NCI-H748 (cell line): ENCODE measurements around the gene GTF2IRD1.

Source experiments
- DNase-seq: peaks from one replicate; lab custom pipeline; 2025; ENCODE audit not compliant: unreplicated experiment; lab: John Stamatoyannopoulos, UW

The GTF2IRD1 gene

DNA sequence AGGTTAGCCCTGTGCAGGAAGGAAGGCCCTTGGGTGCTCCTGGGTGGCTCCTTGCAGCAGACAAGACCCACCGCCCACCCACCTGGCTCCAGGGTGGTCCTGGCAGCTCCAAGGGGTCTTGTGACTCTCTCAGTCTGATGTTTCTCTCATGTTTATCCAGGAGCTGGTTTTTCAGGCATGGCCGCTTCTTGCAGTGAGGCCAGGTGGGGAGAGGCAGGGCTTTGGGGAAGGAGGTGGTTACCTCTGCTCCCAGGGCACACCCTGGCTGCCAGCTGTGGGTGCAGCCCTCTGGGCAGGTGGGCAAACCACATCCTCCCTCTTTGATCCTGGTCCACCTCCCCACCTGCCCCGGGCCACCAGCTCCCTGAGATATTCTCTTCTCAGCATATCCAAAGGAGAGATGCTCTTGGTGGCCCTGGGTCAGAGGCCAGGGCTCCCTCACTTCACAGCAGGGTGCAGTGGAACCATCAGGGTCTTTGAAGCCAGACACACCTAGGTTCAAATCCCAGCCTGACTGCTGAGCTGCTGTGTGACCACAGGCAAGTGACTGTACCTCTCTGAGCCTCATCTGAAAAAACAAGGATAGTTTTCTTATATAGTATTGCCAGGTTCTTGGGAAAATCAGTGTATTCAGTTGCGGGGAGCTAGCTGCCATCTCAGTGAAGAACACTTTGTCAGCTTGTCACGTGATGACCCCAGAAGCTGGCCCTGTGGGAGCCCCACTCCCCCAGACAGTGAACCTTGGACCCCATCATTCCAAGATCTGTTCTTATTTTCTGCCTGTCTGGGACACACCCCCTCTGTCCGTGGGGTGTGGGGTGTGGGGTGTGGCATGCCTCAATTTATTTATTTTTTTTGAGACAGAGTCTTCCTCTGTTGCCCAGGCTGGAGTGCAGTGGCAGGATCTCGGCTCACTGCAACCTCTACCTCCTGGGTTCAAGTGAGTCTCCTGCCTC lies 11.5 kb downstream of the GTF2IRD1 start:
- DNase-seq, result peak; percentile 43

DNA sequence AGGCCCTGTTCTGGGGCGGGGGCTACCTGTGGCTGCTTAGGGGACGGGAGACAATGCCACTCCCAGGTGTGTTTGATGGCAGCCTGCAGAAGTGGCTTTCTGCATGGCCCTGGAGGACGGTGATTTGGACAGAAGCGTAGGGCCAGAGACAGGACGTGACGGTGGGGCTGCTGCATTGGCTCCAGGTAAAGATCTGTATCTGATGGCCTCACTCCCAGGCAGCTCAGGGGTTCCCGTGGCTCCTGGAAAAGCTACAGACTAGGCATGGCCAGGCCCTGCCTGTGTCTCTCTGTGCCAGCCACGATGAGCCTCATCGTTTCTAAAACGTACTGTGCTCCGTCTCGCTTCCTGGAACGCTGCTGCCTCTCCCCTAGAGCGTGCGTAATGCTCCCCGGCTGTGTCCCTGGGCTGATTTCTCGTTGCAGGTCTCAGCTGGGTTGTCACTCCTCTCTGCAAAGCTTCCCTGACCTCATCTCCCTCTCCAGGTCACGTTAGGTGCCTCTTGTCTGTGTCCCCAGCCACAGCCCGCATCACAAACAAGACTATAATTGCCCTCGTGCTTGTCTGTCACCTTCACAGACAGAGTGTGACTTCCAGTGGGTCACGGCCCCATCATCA lies 12.6 kb downstream of the GTF2IRD1 start:
- no peak for DNase-seq

DNA sequence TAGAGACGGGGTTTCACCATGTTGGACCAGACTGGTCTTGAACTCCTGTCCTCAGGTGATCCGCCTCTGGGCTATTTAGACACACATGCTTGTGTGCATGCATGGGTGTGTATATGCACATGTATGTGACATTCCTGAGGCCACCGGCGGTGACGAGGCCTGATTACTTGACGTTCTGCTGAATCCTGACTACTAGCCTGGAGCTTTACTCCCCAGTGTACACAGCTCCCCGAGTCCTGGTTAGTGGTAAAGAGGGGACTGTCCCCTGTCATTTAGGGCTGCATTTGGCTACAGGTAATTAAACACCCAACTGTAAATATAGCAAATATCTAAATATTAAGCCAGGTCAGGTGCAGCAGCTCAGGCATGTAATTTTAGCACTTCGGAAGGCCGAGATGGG lies 14.2 kb downstream of the GTF2IRD1 start:
- DNase-seq, result no peak

DNA sequence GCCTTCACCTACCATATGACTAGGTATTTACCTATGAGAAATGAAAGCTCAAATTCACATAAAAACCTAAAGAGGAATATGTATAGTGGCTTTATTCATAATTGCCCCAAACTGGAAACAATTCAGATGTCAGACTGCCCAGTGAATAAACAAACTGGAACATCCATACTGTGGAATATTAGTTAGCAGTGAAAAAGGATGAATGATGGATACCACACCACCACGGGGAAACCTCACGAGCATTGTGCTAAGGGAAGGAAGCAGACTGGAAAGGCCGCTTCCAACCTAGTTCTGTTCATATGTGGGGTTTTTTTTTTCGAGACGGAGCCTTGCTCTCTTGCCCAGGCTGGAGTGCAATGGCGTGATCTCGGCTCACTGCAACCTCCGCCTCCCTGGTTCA lies 16.8 kb downstream of the GTF2IRD1 start:
- no peak for DNase-seq

DNA sequence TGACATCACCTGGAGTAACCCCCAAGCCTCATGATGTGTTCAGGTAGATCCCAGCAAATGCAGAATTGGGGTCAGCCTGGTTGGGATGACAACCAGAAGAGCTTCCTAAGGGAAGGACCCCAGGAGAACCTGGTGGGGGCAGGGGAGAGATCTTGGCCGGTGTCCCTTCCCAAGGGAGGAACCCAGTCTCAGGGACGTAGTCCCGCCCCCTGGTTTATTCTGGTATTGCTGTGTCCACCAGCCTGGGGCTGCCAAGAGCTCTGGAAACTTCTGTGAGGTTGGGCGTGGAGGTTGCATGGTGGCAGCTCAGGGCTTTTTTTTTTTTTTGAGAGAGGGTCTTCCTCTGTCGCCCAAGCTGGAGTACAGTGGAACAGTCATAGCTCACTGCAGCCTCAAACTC lies 19.4 kb downstream of the GTF2IRD1 start:
- no peak for DNase-seq

DNA sequence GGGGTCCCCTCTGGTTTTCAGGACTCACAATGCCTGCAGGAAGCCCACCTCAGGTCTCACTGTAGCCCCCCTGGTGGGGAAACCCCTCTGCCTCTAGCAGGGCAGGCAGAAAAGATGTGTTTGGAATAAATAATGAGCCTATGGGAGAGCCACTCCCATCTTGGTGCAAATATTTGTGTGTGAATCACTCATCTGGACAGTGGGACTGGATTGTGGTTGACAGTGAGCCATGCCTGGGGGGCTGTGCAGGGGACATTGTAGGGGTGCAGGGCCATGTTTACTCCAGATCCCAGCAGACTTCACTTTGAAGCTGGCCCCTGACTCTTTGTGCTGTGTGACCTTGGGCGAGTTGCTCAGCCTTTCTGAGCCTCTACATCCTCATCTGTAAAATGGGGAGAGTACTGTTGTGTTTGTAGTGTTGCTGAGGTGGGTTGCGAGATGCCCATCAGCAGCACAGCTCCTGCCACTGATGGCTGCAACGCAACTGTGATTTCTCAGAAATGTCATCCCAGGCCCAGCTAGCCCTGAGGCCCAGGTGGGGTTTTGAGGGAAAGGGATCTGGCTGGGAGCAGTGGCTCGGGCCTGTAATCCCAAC lies 20.7 kb downstream of the GTF2IRD1 start:
- DNase-seq, result no peak

DNA sequence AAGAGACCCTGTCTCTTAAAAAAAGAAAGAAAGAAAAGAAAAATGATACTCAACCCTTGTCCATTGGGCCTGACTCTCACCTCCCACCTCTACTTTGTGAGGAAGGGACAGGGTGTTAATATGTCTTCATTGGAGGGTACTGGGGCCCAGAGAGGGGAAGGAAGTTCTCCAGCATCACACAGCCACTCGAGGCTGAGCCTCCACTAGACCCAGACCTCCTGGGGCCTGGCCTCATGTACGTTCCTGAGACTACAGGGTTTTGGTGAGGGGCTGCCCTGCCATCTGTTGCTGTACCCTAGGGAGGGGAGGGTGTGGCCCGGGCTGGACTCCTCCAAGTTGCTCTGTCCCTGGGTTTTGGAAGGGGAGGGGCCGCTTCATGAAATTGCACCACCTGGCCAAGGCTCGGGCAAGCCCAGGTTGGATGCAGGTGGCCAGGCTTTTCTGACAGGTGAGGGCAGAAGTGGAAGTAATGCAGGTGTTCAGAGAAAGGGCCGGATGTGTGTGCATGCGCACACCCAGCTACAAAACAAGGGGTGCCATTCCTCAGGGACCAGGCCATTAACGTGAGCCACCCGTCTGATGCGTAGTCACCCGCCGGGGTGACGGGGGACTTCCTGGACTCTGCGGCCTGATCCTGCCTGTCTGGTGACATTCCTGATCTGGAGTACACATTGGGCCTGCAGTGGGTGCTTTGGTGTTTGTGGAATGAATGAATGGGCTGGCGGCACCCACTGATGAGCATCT lies 21.7 kb downstream of the GTF2IRD1 start:
- DNase-seq, result peak; percentile 84

DNA sequence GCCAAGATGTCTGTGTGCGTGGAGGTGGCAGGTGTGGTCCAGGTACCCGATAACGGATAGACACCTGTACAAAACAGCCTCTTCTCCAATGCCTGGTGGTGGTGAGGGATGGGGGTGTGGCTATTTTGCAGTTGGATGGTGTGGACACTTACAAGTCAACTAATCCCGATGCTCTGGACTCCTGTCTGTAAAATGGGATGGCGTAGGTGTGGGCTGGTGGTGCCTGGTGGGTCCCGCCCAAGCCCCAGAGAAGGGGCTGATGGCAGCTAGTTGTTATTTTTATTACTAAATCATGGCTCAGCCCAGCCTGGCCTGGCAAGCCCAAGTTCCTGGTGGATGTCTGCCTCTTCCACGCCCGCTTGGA lies 22.3 kb downstream of the GTF2IRD1 start:
- peak; percentile 84 for DNase-seq

DNA sequence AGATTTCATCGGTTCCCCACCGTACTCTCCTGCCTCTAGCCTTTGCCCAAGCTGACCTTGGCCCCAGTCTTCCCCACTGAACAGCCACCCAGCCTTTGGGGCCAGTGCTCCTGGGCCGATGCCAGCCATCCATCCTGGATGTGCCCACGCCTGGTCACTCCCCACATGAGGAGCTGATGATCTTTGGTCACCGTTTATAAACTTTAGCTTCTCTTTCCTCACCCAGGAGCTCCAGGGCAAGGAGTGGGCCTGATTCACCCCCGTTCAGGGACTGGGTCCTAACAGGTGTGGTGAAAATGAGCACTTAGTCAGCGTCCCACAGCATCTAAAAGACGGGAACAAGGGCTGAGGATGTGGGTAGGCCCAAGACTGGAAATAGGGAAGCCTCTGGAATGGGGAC lies 22.9 kb downstream of the GTF2IRD1 start:
- DNase-seq, result no peak

DNA sequence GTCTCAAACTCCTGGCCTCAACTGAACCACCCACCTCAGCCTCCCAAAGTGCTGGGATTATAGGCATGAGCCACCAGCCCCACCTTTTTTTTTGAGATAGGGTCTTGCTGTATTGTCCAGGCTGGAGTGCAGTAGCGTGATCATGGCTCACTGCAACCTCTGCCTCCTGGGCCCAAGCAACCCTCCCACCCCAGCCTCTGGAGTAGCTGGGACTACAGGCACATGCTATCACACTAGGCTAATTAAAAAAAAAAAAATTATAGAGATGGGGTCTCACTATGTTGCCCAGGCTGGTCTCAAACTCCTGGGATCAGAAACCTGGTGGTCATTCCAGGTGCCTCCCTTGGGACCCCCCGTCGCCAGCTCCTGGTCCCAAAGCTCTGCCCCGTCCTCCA lies 25.0 kb downstream of the GTF2IRD1 start:
- DNase-seq, result no peak

DNA sequence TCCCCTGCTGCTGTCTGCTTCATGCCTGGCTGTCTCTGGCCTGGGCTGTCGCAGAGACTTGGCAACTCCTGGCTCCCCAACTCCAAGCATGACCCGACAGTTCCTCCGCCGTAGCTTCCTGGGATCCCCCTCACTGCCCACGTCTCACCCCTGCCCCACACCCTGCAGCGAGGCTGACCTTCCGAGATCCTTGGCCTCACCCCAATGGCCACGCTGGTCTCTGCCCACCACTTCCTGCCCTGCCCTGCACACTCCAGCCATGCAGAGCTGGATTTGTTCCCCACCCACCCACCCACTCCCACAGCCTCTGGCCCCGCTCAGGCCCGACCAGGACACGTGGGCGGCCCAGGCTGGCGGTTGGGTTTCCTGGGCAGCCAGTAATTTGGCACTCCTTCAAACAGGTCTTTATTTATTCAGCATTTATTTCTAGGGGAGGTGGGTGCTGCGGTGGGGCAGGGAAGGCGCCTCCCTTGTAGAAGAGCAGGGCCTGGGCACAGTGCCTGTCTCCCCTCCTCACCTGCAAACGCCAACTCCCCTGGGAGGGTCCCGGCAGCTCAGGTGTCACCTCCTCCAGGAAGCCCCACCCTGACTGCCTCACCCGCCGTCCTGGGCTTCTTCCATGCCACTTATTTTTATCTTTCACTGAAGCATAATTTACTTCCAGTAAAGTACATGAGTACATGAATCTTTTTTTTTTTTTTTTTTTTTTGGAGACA lies 25.5 kb downstream of the GTF2IRD1 start:
- peak; percentile 66 for DNase-seq

DNA sequence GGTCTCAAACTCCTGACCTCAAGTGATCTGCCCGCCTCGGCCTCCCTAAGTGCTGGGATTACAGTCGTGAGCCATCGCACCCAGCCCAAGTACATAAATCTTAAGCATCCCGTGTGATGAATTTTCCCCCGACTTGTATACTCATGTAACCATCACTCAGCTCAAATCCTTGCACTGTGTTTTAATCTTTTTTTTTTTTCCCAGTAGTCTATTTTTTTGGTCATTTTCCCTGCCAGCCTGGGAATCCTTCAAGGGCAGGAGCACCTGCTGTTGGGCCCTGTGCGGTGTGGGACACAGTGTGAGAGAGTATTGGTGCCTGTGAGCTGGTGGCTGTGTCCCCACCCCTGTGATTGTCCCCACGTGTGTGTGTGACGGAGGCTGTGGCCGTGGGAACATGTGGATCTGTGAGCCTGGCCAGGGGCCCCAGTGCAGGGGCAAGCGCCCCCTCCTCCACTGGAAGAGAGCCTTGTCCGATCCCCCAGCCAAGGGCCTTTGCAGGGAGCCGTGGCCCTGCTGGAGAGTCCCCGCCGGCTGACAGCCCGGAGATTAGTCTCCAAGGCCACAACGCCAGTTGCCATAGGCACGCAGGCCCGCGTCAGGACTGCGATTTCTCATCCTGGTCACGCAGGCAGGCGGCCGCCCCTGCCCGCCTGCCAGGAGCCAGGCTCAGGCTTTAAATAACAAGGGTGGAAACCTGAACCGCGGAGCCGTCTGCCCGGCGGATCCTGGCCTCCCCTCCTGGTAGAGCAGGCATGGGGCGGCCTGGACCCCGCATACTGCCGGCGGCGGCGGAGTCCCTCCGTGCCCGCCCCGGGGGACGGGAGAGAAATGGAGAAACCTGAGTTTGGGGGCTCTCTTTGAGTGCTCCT lies 26.5 kb downstream of the GTF2IRD1 start:
- no peak for DNase-seq

DNA sequence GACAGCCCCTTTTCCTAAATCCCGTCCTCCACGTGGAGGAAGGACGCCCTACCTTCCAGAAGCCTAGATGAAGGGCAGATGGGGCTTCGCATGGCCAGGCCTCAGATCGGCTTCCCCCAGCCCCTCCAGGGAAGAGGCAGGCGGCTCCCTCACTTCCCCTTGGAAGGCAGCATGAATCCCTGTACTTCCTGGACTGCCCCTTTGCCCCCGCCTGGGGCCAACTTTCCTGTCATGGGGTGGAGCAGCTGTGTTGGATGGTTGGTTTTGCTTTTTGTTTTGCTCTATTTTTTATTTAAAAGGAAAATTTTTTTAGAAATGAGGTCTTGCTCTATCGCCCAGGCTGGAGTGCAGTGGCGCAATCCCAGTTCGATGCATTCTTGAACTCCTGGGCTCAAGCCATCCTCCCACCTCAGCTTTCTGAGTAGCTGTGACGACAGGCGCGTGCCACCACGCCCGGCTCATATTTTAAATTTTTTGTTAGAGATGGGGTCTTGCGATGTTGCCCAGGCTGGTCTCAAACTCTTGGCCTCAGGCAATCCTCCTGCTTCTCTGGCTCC lies 27.2 kb downstream of the GTF2IRD1 start:
- no peak for DNase-seq

DNA sequence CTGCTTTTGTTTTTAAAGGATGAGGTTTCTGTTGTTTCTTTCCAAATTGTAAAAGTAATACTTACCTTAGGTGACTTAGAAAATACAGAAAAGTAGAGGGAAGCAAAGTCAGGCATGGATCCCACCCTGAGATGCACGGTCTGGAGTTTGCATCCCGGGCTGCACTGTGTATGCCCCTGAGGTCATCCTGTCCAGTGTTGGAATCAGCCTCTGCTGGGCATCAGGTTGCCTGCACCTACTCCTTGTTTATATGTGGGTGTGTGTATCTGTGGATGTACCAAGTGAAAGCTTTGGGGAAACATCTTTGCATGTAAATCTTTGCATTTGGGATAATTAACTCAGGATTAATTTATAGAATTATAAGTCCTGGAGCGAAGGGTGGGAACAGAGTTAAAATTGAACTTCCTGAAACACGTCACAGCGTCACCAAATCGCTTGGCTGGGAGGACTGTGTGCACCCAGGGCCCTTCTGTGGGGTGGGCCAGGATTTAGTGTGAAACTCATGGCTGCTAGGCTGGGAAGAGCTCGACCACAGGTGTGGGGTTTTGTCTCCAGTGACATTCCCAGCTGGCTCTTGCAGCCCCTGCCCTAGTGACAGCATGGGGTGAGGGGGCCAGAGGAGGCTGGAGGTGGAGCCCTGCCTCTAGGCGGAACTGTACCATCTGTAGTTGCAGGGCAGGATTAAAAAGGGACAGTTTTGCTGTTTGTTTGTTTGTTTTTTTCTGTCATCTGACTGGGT lies 27.9 kb downstream of the GTF2IRD1 start:
- no peak for DNase-seq

DNA sequence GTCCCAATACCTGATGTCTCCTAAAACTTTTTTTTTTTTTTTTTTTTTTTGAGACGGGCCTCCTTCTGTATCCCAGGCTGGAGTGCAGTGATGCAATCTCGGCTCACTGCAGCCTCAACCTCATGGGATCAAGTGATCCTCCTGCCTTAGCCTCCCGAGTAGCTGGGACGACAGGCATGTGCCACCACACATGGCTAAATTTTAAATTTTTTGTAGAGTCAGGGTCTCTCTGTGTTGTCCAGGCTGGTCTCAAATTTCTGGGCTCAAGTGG lies 28.4 kb downstream of the GTF2IRD1 start:
- DNase-seq, result no peak

DNA sequence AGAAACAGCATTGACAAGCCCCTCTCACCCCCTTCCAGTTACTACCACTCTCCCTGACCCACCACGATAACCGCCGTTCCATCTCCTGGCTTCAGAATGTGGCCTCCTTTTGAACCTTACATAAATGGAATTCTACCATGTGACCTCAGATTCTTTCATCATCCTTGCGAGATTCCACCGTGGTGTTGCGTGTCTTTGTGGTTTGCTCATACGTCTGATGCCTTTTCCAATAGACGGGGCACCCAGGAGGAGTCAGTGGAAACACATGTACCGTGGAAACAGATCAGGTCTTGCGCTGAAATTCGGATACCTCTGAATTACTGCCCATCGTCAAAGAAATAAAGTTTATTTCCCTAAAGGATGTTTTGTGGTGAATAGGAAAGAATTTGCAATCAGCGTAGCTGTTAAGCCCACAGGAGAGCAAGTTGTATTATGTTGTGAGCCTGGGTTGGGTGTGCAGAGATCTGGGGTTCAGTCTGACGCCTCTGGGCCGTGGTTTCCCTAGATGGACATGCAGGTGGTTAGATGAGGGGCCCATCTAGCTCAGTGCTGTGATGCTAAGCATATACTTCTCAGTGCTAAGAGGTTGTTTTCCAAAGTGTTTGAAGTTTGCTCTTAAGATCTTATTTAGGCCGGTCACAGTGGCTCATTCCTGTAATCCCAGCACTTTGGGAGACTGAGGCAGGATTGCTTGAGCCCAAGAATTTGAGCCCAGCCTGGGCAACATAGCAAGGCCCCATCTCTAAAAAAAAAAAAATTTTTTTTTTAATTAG lies 29.1 kb downstream of the GTF2IRD1 start:
- no peak for DNase-seq

DNA sequence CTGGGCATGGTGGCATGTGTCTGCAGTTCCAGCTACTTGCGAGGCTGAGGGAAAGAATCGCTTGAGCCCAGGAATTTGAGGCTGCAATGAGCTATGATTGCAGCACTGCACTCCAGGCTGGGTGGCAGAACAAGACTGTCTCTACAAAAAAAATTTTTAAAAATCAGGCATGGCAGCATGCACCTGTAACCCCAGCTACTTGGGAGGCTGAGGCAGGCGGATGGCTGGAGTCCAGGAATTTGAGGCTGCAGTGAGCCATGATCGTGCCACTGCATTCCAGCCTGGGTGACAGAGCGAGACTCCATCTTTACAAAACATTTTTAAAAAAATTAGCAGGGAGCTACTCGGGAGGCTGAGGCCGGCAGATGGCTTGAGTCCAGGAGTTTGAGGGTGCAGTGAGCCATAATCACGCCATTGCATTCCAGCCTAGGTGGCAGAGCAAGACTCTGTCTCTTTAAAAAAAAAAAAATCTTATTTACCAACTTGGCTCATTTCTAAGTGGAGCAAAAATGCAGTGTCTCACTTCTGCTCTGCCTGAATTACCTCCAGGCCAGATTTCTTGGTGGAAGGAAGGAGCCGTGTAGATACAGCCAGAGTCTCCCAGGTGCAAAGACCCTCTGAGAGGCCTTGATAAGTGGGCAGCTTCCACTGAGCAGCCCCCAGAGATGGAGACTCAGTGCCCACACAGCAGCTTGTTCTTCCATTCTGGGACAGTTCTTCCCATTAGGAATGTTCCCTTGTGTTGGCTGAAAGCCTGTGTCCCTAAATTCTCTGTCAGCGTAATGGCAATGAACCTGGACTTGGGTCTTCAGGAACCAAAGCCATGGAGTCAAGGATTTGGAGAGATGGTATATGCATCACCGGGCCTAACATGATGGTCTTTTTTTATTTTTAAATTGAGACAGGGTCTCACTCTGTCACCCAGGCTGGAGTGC lies 30.0 kb downstream of the GTF2IRD1 start:
- no peak for DNase-seq
